Parathyroid adenoma (tissue), 2 donors: Measurements from ENCODE around the gene CEP250.

Experiments
- H2AFZ ChIP-seq: fragments of 300-600 bp; sonication (generic); one replicate; pipeline ENCODE4 v1.7.0; 2017; ENCODE audit warnings: antibody characterized with exemption, mild to moderate bottlenecking
- H3K27ac ChIP-seq: fragments of 300-600 bp; sonication (generic); one replicate; pipeline ENCODE4 v1.7.0; 2017
- H3K27me3 ChIP-seq: fragments of 300-600 bp; sonication (generic); one replicate; pipeline ENCODE4 v1.7.0; 2017; ENCODE audit warnings: low read length; ENCODE audit not compliant: control insufficient read depth, insufficient read depth
- H3K36me3 ChIP-seq: fragments of 300-600 bp; sonication (generic); one replicate; pipeline ENCODE4 v1.7.0; 2017; ENCODE audit warnings: low read length; ENCODE audit not compliant: control insufficient read depth, insufficient read depth
- H3K4me1 ChIP-seq: fragments of 300-600 bp; sonication (generic); one replicate; pipeline ENCODE4 v1.7.0; 2017; ENCODE audit warnings: control low read depth
- H3K4me2 ChIP-seq: fragments of 300-600 bp; sonication (generic); one replicate; pipeline ENCODE4 v1.7.0; 2017; ENCODE audit warnings: low read length
- H3K4me3 ChIP-seq: fragments of 300-600 bp; sonication (generic); one replicate; pipeline ENCODE4 v1.7.0; 2017; ENCODE audit warnings: low read depth, low read length
- H3K79me2 ChIP-seq: fragments of 300-600 bp; sonication (generic); one replicate; pipeline ENCODE4 v1.7.0; 2017; ENCODE audit warnings: control low read depth
- H3K9ac ChIP-seq: fragments of 300-600 bp; sonication (generic); one replicate; pipeline ENCODE4 v1.7.0; 2017; ENCODE audit warnings: mild to moderate bottlenecking
- H3K9me3 ChIP-seq: fragments of 300-600 bp; sonication (generic); one replicate; pipeline ENCODE4 v1.7.0; 2017; ENCODE audit warnings: low read length; ENCODE audit not compliant: control insufficient read depth
- CTCF ChIP-seq: fragments of 300-600 bp; sonication (generic); IDR thresholded peaks from one replicate; pipeline ENCODE4 v1.7.0; 2017; ENCODE audit warnings: antibody characterized with exemption, mild to moderate bottlenecking
- donor health status: primary hyperparathyroidism.

CEP250 gene

GRCh38 chr20:35506179-35506578 lies 50.8 kb downstream of the CEP250 start:
- TF ChIP-seq CTCF: no peak
- no peaks in the 10 kb centered on the region for H3K36me3 ChIP-seq

GRCh38 chr20:35506872-35507638 lies 51.7 kb downstream of the CEP250 start:
- H3K27ac ChIP-seq: no peak overlapping the region
- no peaks in the 10 kb centered on the region for H3K4me1 ChIP-seq
- H2AFZ ChIP-seq: no peak overlapping the region
- H3K4me2 ChIP-seq: no peak overlapping the region
- H3K9me3 ChIP-seq: no peaks in the 10 kb centered on the region
- H3K79me2 ChIP-seq: no peaks in the 10 kb centered on the region
- H3K27me3 ChIP-seq: no peaks in the 10 kb centered on the region
- H3K9ac ChIP-seq: no peak overlapping the region
- TF ChIP-seq CTCF: no peak
- no peaks in the 10 kb centered on the region for H3K36me3 ChIP-seq
- no peak overlapping the region for H3K4me3 ChIP-seq

More at GRCh38 chr20:35506179-35506578, 50.8 kb downstream of the CEP250 start:
- Histone ChIP-seq H3K9me3 (no peaks in the 10 kb centered on the region), H3K4me3 (no peak overlapping the region), H2AFZ (no peak overlapping the region), H3K27me3 (no peaks in the 10 kb centered on the region), H3K4me2 (no peak overlapping the region), H3K79me2 (no peaks in the 10 kb centered on the region), H3K9ac (no peak overlapping the region), H3K27ac (no peak overlapping the region), H3K4me1 (no peaks in the 10 kb centered on the region)

GRCh38 chr20:35508493-35509218 lies 53.3 kb downstream of the CEP250 start:
- H3K9ac ChIP-seq: no peak overlapping the region
- no peaks in the 10 kb centered on the region for H3K36me3 ChIP-seq

GRCh38 chr20:35510951-35511735 lies 55.7 kb downstream of the CEP250 start:
- TF ChIP-seq CTCF: no peak
- no peak overlapping the region for H3K27ac ChIP-seq
- no peak overlapping the region for H3K4me3 ChIP-seq
- H3K4me1 ChIP-seq: no peaks in the 10 kb centered on the region
- H3K4me2 ChIP-seq: no peak overlapping the region
- no peak overlapping the region for H2AFZ ChIP-seq
- no peaks in the 10 kb centered on the region for H3K27me3 ChIP-seq
- H3K9ac ChIP-seq: no peak overlapping the region
- no peaks in the 10 kb centered on the region for H3K79me2 ChIP-seq
- H3K36me3 ChIP-seq: no peaks in the 10 kb centered on the region
- H3K9me3 ChIP-seq: no peaks in the 10 kb centered on the region

More at GRCh38 chr20:35508493-35509218, 53.3 kb downstream of the CEP250 start:
- Histone ChIP-seq H3K4me1 (no peaks in the 10 kb centered on the region), H3K79me2 (no peaks in the 10 kb centered on the region), H3K9me3 (no peaks in the 10 kb centered on the region), H3K4me3 (no peak overlapping the region), H3K27me3 (no peaks in the 10 kb centered on the region), H3K27ac (no peak overlapping the region), H2AFZ (no peak overlapping the region), H3K4me2 (no peak overlapping the region)
- TF ChIP-seq CTCF: no peak
